ENCODE data around the gene MATN4. TPM values are rescaled to one million over a fixed set of nuclear protein-coding genes. Genes with fewer than 3 reads are reported as not detected.

Gene MATN4
- total and polyA plus RNA-seq, 2 of the 13 experiments (the other 11 are each of a cell fraction or from before 2014, with no cell fraction given), result not detected

DNA sequence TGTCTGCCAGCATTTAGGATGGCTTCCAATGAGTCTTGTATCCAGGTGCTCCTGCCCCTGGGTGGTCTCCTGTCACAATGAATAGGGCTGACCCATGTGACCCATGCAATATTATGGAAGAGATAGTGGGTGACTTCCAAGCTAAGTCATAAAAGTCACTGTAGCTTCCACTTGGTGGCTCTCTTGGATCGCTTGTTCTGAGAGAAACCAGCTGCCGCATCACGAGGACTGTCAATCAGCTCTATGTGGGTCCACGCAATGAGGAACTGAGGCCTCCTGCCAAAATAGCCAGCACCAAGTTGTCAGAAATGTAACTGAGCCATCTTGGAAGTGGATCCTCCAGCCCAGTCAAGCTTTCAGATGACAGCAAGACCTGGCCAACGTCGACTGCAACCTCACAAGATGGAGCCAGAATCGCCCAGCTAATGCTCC, 14.9 kb upstream of the MATN4 start (continued):
- TF ChIP-seq, protein P1, sequence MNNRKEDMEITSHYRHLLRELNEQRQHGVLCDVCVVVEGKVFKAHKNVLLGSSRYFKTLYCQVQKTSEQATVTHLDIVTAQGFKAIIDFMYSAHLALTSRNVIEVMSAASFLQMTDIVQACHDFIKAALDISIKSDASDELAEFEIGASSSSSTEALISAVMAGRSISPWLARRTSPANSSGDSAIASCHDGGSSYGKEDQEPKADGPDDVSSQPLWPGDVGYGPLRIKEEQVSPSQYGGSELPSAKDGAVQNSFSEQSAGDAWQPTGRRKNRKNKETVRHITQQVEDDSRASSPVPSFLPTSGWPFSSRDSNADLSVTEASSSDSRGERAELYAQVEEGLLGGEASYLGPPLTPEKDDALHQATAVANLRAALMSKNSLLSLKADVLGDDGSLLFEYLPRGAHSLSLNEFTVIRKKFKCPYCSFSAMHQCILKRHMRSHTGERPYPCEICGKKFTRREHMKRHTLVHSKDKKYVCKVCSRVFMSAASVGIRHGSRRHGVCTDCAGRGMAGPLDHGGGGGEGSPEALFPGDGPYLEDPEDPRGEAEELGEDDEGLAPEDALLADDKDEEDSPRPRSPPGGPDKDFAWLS (CRISPR knock-in tag; IDR thresholded peaks at IDR 0.05; ENCODE audit: borderline replicate concordance), result no peak
- 0 out of 2 replicates have a peak, but pooled peaks have one; percentile 25 for TF ChIP-seq SMAD1 (CRISPR knock-in tag; IDR thresholded peaks at IDR 0.05; ENCODE audit: borderline replicate concordance, low read depth)
- TF ChIP-seq CREM (IDR thresholded peaks at IDR 0.05), result no peak
- no peak for TF ChIP-seq CREM (CRISPR knock-in tag; IDR thresholded peaks at IDR 0.05)
- TF ChIP-seq RNF2 (conservative IDR thresholded peaks at IDR 0.05; ENCODE audit: low read depth), result no peak
- peak; percentile 46; the same call in 1 of the 2 replicates for TF ChIP-seq BCL6 (CRISPR knock-in tag; IDR thresholded peaks at IDR 0.05)
- no peak for TF ChIP-seq BRCA1 (CRISPR knock-in tag; IDR thresholded peaks at IDR 0.05)
- no peak; the same call in 1 of the 2 replicates for TF ChIP-seq JUND (CRISPR knock-in tag; IDR thresholded peaks at IDR 0.05)
- TF ChIP-seq, protein P2, sequence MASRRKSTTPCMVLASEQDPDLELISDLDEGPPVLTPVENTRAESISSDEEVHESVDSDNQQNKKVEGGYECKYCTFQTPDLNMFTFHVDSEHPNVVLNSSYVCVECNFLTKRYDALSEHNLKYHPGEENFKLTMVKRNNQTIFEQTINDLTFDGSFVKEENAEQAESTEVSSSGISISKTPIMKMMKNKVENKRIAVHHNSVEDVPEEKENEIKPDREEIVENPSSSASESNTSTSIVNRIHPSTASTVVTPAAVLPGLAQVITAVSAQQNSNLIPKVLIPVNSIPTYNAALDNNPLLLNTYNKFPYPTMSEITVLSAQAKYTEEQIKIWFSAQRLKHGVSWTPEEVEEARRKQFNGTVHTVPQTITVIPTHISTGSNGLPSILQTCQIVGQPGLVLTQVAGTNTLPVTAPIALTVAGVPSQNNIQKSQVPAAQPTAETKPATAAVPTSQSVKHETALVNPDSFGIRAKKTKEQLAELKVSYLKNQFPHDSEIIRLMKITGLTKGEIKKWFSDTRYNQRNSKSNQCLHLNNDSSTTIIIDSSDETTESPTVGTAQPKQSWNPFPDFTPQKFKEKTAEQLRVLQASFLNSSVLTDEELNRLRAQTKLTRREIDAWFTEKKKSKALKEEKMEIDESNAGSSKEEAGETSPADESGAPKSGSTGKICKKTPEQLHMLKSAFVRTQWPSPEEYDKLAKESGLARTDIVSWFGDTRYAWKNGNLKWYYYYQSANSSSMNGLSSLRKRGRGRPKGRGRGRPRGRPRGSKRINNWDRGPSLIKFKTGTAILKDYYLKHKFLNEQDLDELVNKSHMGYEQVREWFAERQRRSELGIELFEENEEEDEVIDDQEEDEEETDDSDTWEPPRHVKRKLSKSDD (CRISPR knock-in tag; IDR thresholded peaks at IDR 0.05; ENCODE audit: low read depth), result 0 out of 2 replicates have a peak, but pooled peaks have one; percentile 28
- TF ChIP-seq RCOR2 (CRISPR knock-in tag; IDR thresholded peaks at IDR 0.05), result peak; percentile 60; the same call in 1 of the 2 replicates
- TF ChIP-seq GATAD1 (CRISPR knock-in tag; IDR thresholded peaks at IDR 0.05), result peak; percentile 63; the same call in 1 of the 2 replicates
- TF ChIP-seq ZSCAN21 (CRISPR knock-in tag; IDR thresholded peaks at IDR 0.05; ENCODE audit: borderline replicate concordance), result 0 out of 2 replicates have a peak, but pooled peaks have one; percentile 18
- no peak; the same call in 1 of the 2 replicates for TF ChIP-seq ZNF788 (CRISPR knock-in tag; IDR thresholded peaks at IDR 0.05; ENCODE audit: borderline replicate concordance)
- 0 out of 2 replicates have a peak, but pooled peaks have one; percentile 53 for TF ChIP-seq NFKBIZ (CRISPR knock-in tag; IDR thresholded peaks at IDR 0.05)
- no peak for TF ChIP-seq ZFP82 (CRISPR knock-in tag; IDR thresholded peaks at IDR 0.05; ENCODE audit: borderline replicate concordance)
- TF ChIP-seq ZFP36 (IDR thresholded peaks at IDR 0.05; ENCODE audit: borderline replicate concordance, low read depth, low read length, partially characterized antibody), result no peak
- no peak for TF ChIP-seq ZNF138 (CRISPR knock-in tag; IDR thresholded peaks at IDR 0.05; ENCODE audit: low read depth)
- TF ChIP-seq, protein P3, sequence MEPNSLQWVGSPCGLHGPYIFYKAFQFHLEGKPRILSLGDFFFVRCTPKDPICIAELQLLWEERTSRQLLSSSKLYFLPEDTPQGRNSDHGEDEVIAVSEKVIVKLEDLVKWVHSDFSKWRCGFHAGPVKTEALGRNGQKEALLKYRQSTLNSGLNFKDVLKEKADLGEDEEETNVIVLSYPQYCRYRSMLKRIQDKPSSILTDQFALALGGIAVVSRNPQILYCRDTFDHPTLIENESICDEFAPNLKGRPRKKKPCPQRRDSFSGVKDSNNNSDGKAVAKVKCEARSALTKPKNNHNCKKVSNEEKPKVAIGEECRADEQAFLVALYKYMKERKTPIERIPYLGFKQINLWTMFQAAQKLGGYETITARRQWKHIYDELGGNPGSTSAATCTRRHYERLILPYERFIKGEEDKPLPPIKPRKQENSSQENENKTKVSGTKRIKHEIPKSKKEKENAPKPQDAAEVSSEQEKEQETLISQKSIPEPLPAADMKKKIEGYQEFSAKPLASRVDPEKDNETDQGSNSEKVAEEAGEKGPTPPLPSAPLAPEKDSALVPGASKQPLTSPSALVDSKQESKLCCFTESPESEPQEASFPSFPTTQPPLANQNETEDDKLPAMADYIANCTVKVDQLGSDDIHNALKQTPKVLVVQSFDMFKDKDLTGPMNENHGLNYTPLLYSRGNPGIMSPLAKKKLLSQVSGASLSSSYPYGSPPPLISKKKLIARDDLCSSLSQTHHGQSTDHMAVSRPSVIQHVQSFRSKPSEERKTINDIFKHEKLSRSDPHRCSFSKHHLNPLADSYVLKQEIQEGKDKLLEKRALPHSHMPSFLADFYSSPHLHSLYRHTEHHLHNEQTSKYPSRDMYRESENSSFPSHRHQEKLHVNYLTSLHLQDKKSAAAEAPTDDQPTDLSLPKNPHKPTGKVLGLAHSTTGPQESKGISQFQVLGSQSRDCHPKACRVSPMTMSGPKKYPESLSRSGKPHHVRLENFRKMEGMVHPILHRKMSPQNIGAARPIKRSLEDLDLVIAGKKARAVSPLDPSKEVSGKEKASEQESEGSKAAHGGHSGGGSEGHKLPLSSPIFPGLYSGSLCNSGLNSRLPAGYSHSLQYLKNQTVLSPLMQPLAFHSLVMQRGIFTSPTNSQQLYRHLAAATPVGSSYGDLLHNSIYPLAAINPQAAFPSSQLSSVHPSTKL (CRISPR knock-in tag; IDR thresholded peaks at IDR 0.05), result peak; percentile 52
- no peak for TF ChIP-seq LCORL (IDR thresholded peaks at IDR 0.05)
- peak; percentile 73; the same call in 1 of the 2 replicates for TF ChIP-seq LCORL (CRISPR knock-in tag; IDR thresholded peaks at IDR 0.05)
- TF ChIP-seq SP4 (CRISPR knock-in tag; IDR thresholded peaks at IDR 0.05), result peak; percentile 59
- TF ChIP-seq ZNF333 (CRISPR knock-in tag; IDR thresholded peaks at IDR 0.05; ENCODE audit: borderline replicate concordance), result no peak
- 0 out of 2 replicates have a peak, but pooled peaks have one; percentile 33 for TF ChIP-seq RFX3 (CRISPR knock-in tag; IDR thresholded peaks at IDR 0.05)
